Measurements from ENCODE around the gene MAP2.
A peak's percentile ranks its signal among the peaks of the same experiment; 100 is the strongest.

Gene MAP2

GRCh38 chr2:209553913-209554312 lies 130.1 kb downstream of the MAP2 start:
- no peaks in the 10 kb centered on the region for H3K9me3 Mint-ChIP-seq
- H3K27ac Mint-ChIP-seq: no peak overlapping the region
- H3K27me3 Mint-ChIP-seq (ENCODE audit: low read depth): no peaks in the 10 kb centered on the region
- no peaks in the 10 kb centered on the region for H3K36me3 Mint-ChIP-seq (ENCODE audit: low read depth)
- no peaks in the 10 kb centered on the region for H3K4me1 Mint-ChIP-seq
- TF ChIP-seq, protein P1, sequence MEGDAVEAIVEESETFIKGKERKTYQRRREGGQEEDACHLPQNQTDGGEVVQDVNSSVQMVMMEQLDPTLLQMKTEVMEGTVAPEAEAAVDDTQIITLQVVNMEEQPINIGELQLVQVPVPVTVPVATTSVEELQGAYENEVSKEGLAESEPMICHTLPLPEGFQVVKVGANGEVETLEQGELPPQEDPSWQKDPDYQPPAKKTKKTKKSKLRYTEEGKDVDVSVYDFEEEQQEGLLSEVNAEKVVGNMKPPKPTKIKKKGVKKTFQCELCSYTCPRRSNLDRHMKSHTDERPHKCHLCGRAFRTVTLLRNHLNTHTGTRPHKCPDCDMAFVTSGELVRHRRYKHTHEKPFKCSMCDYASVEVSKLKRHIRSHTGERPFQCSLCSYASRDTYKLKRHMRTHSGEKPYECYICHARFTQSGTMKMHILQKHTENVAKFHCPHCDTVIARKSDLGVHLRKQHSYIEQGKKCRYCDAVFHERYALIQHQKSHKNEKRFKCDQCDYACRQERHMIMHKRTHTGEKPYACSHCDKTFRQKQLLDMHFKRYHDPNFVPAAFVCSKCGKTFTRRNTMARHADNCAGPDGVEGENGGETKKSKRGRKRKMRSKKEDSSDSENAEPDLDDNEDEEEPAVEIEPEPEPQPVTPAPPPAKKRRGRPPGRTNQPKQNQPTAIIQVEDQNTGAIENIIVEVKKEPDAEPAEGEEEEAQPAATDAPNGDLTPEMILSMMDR (IDR thresholded peaks at IDR 0.05; ENCODE audit: unreplicated experiment in 3 of 3): no peak
- no peak overlapping the region for H3K4me3 Mint-ChIP-seq

DNA sequence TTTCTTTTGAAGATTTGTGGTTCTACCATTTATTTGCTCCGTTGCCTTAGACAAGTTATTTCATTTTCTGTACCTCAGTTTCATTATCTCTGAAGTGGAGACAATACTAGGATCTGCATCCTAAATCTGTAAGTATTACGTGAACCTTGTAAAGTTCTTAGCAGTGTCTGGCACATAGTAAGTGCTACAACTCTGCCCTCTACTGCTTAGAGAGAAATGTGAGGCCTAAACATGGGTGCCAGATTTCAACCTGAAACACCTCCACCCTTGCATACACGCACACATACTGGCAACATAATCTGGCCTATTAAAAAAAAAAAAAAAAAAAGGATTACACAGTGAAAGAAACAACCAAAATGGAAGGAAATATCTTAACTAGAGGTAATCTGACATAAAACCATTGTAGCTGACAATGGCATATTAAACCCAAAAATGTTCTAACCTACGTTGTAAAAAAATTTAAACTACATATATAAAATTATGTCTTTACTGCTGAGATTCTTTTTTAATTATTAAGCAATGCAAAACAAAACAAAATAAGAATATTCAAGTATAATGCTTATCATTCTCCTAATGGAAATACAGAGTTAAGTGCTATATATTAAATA lies 132.6 kb downstream of the MAP2 start:
- no peaks in the 10 kb centered on the region for H3K36me3 Mint-ChIP-seq (ENCODE audit: low read depth)
- TF ChIP-seq, protein P1 (IDR thresholded peaks at IDR 0.05; ENCODE audit: unreplicated experiment in 3 of 3): peak; percentile 34 to 51 (median 42)
- H3K27ac Mint-ChIP-seq: no peak overlapping the region
- H3K27me3 Mint-ChIP-seq (ENCODE audit: low read depth): no peaks in the 10 kb centered on the region
- no peaks in the 10 kb centered on the region for H3K9me3 Mint-ChIP-seq
- H3K4me3 Mint-ChIP-seq: no peak overlapping the region
- peaks cover 5% of the 10 kb centered on the region for H3K4me1 Mint-ChIP-seq

- TF ChIP-seq, protein P1 (IDR thresholded peaks at IDR 0.05; ENCODE audit: unreplicated experiment in 3 of 3): no peak
- H3K4me1 Mint-ChIP-seq: peaks cover 5% of the 10 kb centered on the region
- H3K4me3 Mint-ChIP-seq: no peak overlapping the region
- H3K36me3 Mint-ChIP-seq (ENCODE audit: low read depth): no peaks in the 10 kb centered on the region
- H3K9me3 Mint-ChIP-seq: no peaks in the 10 kb centered on the region
- no peak overlapping the region for H3K27ac Mint-ChIP-seq
- no peaks in the 10 kb centered on the region for H3K27me3 Mint-ChIP-seq (ENCODE audit: low read depth)
These were observed 137.1 kb downstream of the MAP2 start for GRCh38 chr2:209560911-209561310.

GRCh38 chr2:209563453-209563852 lies 139.6 kb downstream of the MAP2 start:
- no peaks in the 10 kb centered on the region for H3K27me3 Mint-ChIP-seq (ENCODE audit: low read depth)
- no peak overlapping the region for H3K4me3 Mint-ChIP-seq
- no peak overlapping the region for H3K27ac Mint-ChIP-seq
- H3K36me3 Mint-ChIP-seq (ENCODE audit: low read depth): no peaks in the 10 kb centered on the region
- H3K9me3 Mint-ChIP-seq: no peaks in the 10 kb centered on the region
- H3K4me1 Mint-ChIP-seq: peaks cover 5% of the 10 kb centered on the region
- TF ChIP-seq, protein P1 (IDR thresholded peaks at IDR 0.05; ENCODE audit: unreplicated experiment in 3 of 3): no peak

- H3K27ac Mint-ChIP-seq: peak overlapping the region in 1 of 3 experiments; percentile 46
- no peak overlapping the region for H3K4me3 Mint-ChIP-seq
- peaks cover 3% of the 10 kb centered on the region for H3K4me1 Mint-ChIP-seq
- TF ChIP-seq, protein P1 (IDR thresholded peaks at IDR 0.05; ENCODE audit: unreplicated experiment in 3 of 3): no peak
- no peaks in the 10 kb centered on the region for H3K9me3 Mint-ChIP-seq
- no peaks in the 10 kb centered on the region for H3K27me3 Mint-ChIP-seq (ENCODE audit: low read depth)
- no peaks in the 10 kb centered on the region for H3K36me3 Mint-ChIP-seq (ENCODE audit: low read depth)
These were observed 141.0 kb downstream of the MAP2 start for GRCh38 chr2:209564816-209565215.

DNA sequence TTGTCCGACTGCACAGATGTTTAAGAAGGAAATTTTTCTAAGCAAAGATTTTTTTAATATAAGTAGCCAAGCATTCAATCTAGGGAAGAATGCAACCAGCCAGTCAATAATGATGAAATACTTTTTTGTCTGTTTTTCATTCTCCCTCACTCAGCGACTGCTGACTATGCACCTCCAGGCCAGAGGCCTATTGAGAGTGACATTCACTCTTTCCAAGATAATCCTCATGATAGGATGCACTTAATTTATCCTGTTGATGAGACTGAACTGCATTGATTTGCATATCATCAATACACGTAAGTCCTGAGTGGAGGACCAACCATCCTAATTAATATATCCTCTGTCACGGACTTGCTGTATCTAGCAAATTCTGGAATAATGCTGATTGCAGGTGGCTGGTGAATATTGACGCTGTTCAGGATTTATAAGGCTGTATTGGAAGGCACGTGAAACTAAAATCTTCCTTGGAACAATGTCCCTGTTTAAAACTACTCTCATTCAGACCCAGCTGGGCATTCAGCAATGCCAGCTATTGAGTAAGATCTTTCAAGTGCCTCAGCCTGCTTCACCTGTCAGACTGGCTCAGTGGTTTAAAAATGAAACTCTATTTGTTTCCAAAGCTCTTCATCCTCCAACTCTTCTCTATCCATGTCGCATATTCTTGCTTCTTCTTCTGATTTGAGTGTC lies 142.2 kb downstream of the MAP2 start:
- Mint-ChIP-seq H3K4me3 (no peak overlapping the region), H3K27me3 (ENCODE audit: low read depth) (no peaks in the 10 kb centered on the region), H3K4me1 (no peaks in the 10 kb centered on the region), H3K27ac (no peak overlapping the region), H3K9me3 (no peaks in the 10 kb centered on the region), H3K36me3 (ENCODE audit: low read depth) (no peaks in the 10 kb centered on the region)
- TF ChIP-seq, protein P1 (IDR thresholded peaks at IDR 0.05; ENCODE audit: unreplicated experiment in 3 of 3): no peak
